SIG-M5 (cell line): ENCODE results near the gene NCAPG2.
"Not testable (repeated sequence)": the region's sequence is repeated elsewhere in the genome, so short reads cannot be mapped to it uniquely, and the experiment has no call there.

Source experiments
- DNase-seq: peaks from one replicate; lab custom pipeline; 2025; lab: John Stamatoyannopoulos, UW

Gene NCAPG2

GRCh38 chr7:158705234-158705850, 738 bp upstream of the NCAPG2 start:
- no peak for DNase-seq

DNA sequence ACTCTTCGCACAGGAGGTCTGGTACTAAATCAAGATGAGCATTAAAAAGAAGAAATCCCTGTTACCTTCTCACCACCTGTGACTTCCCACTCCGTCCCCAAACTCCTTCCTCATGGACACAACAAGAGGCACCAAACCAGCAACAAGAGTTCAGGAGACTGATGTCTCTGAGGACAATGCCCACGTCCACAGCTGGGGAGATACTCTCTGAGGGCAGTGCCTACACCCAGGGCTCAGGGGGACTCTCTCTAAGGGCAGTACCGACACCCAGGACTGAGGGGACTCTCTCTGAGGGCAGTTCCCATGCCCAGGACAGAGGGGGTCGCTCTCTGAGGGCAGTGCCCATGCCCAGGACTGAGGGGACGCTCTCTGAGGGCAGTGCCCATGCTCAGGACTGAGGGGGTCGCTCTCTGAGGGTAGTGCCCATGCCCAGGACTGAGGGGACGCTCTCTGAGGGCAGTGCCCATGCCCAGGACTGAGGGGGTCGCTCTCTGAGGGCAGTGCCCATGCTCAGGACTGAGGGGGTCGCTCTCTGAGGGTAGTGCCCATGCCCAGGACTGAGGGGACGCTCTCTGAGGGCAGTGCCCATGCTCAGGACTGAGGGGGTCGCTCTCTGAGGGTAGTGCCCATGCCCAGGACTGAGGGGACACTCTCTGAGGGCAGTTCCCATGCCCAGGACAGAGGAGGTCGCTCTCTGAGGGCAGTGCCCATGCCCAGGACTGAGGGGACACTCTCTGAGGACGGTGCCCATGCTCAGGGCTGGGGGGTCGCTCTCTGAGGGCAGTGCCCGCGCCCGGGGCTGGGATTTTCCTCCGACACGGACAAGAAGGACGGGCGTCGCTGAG, 703 bp downstream of the NCAPG2 start:
- not testable (repeated sequence) for DNase-seq

- DNase-seq = no peak
These were observed 1.7 kb downstream of the NCAPG2 start for GRCh38 chr7:158702944-158703343.

- no peak for DNase-seq
These were observed 2.4 kb downstream of the NCAPG2 start for GRCh38 chr7:158702196-158702595.

DNA sequence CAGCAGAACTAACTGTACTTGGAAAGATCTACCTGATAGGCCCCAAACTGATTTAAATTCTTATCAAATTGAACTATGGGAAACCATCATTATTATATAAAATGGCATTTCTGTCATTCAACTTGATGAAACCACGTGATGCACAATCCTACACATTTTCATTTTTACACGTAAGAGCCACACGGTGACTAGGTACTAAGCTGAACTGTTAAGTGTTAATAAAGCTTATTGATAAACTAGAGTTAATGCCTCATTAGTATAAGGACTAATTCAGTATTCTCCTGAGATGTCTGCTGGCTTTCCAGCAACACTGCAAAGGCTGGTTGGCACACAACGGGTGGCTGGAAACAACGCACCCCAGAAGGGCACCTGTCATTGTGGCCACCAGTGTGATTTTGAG, 4.6 kb downstream of the NCAPG2 start:
- DNase-seq = no peak

DNA sequence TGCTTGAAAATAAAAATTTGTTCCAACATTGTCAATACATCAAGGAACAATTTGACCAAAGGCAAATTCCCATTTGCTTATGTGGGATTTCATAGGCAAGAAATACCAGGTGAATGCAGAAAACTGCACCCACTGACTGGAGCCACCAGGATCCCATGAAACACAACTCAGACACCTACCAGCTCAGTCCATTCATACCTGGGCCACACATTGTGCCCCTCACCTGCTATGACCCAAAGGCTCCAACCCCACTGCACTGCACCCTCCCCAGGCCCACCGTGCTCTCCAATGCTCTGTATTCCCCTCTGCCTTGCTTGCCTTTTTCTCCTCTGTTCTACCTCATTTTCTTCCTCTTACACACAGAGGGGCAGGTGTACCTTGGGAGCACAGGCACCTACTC, 5.3 kb downstream of the NCAPG2 start:
- DNase-seq = no peak

- no peak for DNase-seq
These were observed 5.9 kb downstream of the NCAPG2 start for GRCh38 chr7:158698657-158699195.

- DNase-seq = not testable (repeated sequence)
These were observed 7.0 kb downstream of the NCAPG2 start for GRCh38 chr7:158697597-158697996.

GRCh38 chr7:158695726-158696452, 8.7 kb downstream of the NCAPG2 start:
- peak; percentile 8 for DNase-seq

- DNase-seq = no peak
These were observed 9.5 kb downstream of the NCAPG2 start for GRCh38 chr7:158695056-158695455.

- DNase-seq = no peak
These were observed 10.0 kb downstream of the NCAPG2 start for GRCh38 chr7:158694650-158695049.

DNA sequence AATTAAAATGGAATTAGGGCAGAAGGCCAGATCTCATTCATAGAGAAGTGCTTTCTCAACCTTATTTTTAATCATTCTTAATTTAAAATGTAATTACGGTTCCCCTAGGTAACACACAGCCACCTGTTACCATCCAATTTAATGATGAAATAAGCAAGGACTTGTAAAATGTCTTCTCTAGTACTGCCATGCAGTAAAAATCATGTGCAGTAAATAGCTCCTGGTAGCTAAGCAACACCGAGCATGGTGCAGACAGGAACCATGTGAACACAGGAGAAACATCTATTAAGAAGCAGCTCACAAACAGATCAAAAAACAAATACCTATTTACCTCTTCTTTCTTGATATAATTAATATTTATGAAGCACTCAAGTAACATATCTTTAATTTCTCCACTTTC, 15.1 kb downstream of the NCAPG2 start:
- DNase-seq = no peak

DNA sequence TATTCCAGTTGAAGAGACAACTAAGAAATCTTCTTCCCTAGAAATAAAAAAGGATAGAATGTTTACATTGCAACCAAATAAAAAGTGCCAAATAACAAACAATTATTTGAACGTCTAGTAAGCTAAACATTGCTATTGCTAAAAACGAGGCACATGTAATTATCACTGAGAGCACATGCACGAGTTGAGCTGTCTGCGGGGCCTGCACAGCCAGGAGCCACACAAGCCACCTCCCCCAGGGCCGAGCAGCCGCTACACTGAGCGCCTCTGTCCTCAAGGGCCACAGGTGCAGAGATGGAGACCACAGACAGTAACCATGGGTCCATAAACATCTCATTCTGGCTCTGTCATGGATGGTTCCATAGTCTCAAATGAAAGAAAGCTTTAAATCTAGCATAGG, 17.2 kb downstream of the NCAPG2 start:
- no peak for DNase-seq

DNA sequence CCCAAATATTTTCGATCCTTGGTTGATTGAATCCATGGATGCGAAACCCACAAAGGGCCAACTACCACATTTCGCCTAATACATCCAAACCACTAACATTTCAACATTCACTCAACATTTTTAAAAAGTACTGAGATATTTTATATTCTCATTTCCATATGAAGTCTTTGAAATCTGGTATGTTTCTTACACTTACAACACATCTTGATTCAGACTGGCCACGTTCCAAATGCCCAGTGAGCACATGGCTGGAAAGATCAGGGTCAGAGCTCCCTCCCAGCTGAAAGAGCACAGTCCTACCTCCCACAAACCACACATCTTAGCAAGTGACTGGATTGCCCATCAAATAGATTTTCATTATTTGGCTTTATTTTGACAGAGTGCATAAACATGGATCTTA, 18.9 kb downstream of the NCAPG2 start:
- DNase-seq = no peak

DNA sequence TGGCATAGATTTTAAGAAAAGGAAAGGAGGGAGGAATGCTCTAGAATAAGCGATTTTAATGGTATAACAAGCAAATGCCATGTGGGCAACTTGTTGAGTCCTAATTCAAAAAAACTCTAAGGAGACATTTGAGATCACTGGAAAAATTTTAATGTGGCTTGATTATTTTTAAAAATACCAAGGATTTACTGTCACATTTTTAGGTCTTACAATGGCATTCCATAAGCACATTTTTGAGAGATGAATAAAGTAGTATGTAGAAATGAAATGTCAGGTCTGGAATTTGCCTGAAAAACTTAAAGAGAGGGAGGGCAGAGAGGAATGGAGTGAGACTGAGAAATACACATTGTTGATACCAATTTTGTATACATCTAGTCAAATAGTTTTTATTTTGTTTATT, 20.3 kb downstream of the NCAPG2 start:
- DNase-seq = no peak

- no peak for DNase-seq
These were observed 21.1 kb downstream of the NCAPG2 start for GRCh38 chr7:158683541-158683940.

- DNase-seq = no peak
These were observed 22.1 kb downstream of the NCAPG2 start for GRCh38 chr7:158682456-158682855.

GRCh38 chr7:158680754-158681153, 23.9 kb downstream of the NCAPG2 start:
- no peak for DNase-seq

- no peak for DNase-seq
These were observed 27.7 kb downstream of the NCAPG2 start for GRCh38 chr7:158676906-158677305.

DNA sequence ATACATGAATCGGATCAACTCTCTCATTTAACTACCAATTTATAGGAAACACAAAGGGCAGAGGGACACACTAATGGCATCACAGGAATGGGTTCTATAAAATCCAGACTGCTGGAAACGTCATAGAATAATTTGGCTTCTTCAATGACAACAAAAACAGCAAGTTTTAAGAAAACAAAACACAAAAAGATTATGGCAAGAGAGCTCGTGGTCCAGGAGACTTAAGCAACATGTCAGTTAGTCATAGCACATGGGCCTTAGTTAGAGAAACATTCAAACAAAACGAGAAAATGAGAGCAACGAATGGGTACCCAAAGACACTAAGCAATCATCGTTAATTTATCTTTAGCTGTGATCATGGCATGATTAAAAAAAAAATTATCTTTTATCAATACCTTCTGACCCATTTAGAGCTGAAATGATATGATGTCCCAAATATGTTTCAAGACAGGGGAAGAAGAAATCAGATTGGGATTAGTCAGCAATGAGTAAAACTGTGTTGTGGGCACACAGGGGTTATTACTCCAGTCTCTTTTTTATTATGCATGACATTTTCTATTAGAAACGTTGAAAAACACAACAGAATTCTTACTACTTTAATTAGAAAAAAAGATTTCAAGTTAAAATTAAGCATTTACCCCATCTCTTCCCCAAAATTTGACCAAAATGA, 28.3 kb downstream of the NCAPG2 start:
- DNase-seq = no peak

DNA sequence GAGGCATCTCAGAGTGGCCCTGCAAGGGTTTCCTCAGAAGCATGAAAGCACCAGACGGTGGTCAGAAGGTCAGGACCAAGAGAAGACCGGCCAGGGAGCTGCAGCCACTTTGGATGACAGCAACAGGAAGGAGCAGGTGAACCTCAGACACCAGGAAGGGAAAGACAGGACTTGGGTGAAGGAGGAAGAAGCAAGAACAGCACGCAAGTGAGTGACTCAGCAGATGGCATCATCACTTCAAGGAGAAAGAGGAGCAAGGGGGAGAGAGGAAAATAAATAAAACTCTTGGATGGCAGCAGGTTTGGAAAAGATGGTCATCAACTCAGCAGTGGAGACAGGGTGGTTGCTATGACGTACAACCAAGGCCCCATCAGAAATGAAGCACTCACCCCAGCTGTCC, 31.6 kb downstream of the NCAPG2 start:
- no peak for DNase-seq

DNA sequence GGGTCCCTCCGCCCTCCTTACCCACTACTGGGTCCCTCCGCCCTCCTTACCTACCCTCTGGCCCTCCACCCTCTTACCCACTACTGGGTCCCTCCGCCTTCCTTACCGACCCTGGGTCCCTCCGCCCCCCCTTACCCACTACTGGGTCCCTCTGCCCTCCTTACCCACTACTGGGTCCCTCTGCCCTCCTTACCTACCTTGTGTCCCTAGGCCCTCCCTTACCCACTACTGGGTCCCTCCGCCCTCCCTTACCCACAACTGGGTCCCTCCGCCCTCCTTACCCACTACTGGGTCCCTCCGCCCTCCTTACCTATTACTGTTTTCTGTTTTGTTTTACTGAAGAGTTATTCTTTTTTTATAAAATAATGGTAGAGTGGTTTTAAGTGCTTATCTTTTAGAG, 36.5 kb downstream of the NCAPG2 start:
- not testable (repeated sequence) for DNase-seq
